GM12878 (cell line): Measurements from ENCODE around the gene LZIC. TPM values are rescaled to one million over a fixed set of nuclear protein-coding genes. Genes with fewer than 3 reads are reported as not detected.

Experiments used
- CBFB ChIP-seq: IDR thresholded peaks from 2 replicates; pipeline ENCODE4 v1.6.1; 2016; ENCODE audit warnings: antibody characterized with exemption, low read depth
- CHD2 ChIP-seq: IDR thresholded peaks from 2 replicates; pipeline ENCODE4 v1.6.1; 2011; ENCODE audit warnings: low read depth, low read length, improper control_type of control experiment, borderline replicate concordance
- ESRRA ChIP-seq: IDR thresholded peaks from 2 replicates; pipeline ENCODE4 v1.6.1; 2012; ENCODE audit warnings: mild to moderate bottlenecking, low read length, improper control_type of control experiment
- GATAD2B ChIP-seq: fragments of 450-650 bp; conservative IDR thresholded peaks from 2 replicates; pipeline ENCODE4 v1.6.1; 2017; ENCODE audit warnings: low read depth, mild to moderate bottlenecking, moderate library complexity
- IRF4 ChIP-seq: IDR thresholded peaks from 2 replicates; pipeline ENCODE4 v1.6.1; 2011; ENCODE audit warnings: low read depth, low read length
- MYB ChIP-seq: fragments of 150-350 bp; IDR thresholded peaks from 2 replicates; pipeline ENCODE4 v1.6.1; 2014; ENCODE audit warnings: mild to moderate bottlenecking, low read depth, low read length, borderline replicate concordance
- NBN ChIP-seq: fragments of 450-650 bp; IDR thresholded peaks from 2 replicates; pipeline ENCODE4 v1.6.1; 2016
- NR2F1 ChIP-seq: fragments of 450-650 bp; conservative IDR thresholded peaks from 2 replicates; pipeline ENCODE4 v1.6.1; 2017; ENCODE audit warnings: mild to moderate bottlenecking
- POLR2AphosphoS2 ChIP-seq: IDR thresholded peaks from 2 replicates; pipeline ENCODE4 v1.6.1; 2011; ENCODE audit warnings: low read depth, mild to moderate bottlenecking, low read length, improper control_type of control experiment, moderate library complexity
- SUPT20H ChIP-seq: IDR thresholded peaks from 2 replicates; pipeline ENCODE4 v1.6.1; 2011; ENCODE audit warnings: low read depth, mild to moderate bottlenecking, low read length, moderate library complexity, borderline replicate concordance; ENCODE audit not compliant: control insufficient read depth
- TARDBP ChIP-seq: IDR thresholded peaks from 2 replicates; pipeline ENCODE4 v1.6.1; 2016; ENCODE audit warnings: borderline replicate concordance
- TCF3 ChIP-seq: IDR thresholded peaks from 2 replicates; pipeline ENCODE4 v1.6.1; 2012; ENCODE audit warnings: low read depth, mild to moderate bottlenecking, low read length, borderline replicate concordance; ENCODE audit not compliant: insufficient read depth
- polyA plus RNA-seq, 11 experiments: library from polyadenylated mRNA; depleted of rRNA in 4 of 11; unstranded in 6 of 11; stranded (reverse) in 5 of 11; fragments of >200 nt; fragmentation: Nextera tagmentation in 4 of 11; fragmentation: Illumina TruSeq in 1 of 11; extraction: Ambion mirVana in 4 of 11; extraction: Trizol in 1 of 11; gene quantifications; 1 replicate in 1 of 11; 2 replicates in 10 of 11; pipeline versions ENCODE4 v1.2.1 to v1.2.3, GENCODE V29; 2011 to 2016; ENCODE audit warnings: inconsistent platforms in 2 of 11, missing spikeins in 2 of 11, low read depth in 1 of 11
- total RNA-seq, 4 experiments: library from RNA; depleted of rRNA in 3 of 4; stranded (reverse); fragments of >200 nt in 3 of 4; fragmentation: Illumina TruSeq in 1 of 4; extraction: Trizol in 1 of 4; gene quantifications; 2 replicates each; pipeline versions ENCODE4 v1.2.1 to v1.2.3, GENCODE V29; 2013 to 2021
- TF ChIP-seq, protein P1 (sequence below): IDR thresholded peaks from 2 replicates; pipeline ENCODE4 v1.6.1; 2012; ENCODE audit warnings: mild to moderate bottlenecking, low read depth, low read length
- TF ChIP-seq, protein P2 (sequence below): IDR thresholded peaks from 2 replicates; pipeline ENCODE4 v1.6.1; 2012; ENCODE audit warnings: low read length, inconsistent platforms
- TF ChIP-seq, protein P3 (sequence below): IDR thresholded peaks from 2 replicates; pipeline ENCODE4 v1.6.1; 2012; ENCODE audit warnings: improper control_type of control experiment, low read depth, low read length; ENCODE audit not compliant: insufficient replicate concordance
- TF ChIP-seq, protein P4 (sequence below): IDR thresholded peaks from 2 replicates; pipeline ENCODE4 v1.6.1; 2011; ENCODE audit warnings: borderline replicate concordance, low read depth, mild to moderate bottlenecking, moderate library complexity, mixed read lengths, low read length; ENCODE audit not compliant: insufficient read depth; ENCODE audit errors: extremely low read length
- TF ChIP-seq, protein P5 (sequence below): fragments of 450-650 bp; IDR thresholded peaks from 2 replicates; pipeline ENCODE4 v1.6.1; 2014; ENCODE audit warnings: mild to moderate bottlenecking

Gene LZIC
- total and polyA plus RNA-seq, 10 of the 15 experiments (the other 5 are each of a cell fraction or from before 2014, with no cell fraction given): 7.3 to 30.3 (median 17.1) TPM

DNA sequence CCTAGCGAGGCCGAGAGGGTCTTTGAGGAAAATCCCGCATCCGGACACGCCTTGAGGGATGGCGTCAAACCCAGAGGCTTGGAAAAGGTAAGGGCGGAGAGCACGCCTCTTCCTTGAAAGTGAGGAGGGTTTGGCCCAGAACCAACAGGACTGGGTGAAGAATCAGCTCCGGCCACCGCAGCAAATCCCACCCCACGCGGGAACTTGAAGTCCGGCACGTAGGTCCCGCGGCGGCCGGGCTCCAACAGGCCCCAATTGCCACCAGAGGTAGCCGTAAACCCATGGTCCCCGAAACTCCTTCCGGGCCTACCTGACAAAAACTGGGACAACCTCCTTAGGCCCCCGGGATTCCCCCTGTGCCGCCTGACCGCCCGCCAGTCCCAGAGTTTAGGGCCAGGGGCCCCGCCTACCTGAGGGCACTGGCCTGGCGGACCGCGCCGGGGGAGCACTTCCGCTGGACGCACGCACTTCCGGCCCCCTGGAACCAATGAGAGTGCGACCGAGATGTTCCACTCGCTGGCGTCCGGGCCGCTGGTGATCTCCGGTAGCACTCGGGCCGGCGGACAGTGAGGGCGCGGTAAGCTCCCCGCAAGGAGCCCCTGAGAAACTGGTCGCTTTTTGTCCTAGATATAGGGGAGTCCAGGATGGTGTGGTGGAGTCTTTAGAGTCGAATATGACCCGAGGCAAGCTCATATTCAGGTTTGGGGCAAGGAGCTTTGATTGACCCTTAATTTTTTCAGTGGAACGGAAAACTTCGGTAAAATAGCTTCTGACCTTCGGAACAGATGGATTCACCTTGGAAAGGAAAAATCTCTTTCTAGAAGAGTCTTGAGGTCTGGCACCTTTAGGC, at the start of gene LZIC, which contains the start of gene NMNAT1 (continued):
- TF ChIP-seq, protein P1, sequence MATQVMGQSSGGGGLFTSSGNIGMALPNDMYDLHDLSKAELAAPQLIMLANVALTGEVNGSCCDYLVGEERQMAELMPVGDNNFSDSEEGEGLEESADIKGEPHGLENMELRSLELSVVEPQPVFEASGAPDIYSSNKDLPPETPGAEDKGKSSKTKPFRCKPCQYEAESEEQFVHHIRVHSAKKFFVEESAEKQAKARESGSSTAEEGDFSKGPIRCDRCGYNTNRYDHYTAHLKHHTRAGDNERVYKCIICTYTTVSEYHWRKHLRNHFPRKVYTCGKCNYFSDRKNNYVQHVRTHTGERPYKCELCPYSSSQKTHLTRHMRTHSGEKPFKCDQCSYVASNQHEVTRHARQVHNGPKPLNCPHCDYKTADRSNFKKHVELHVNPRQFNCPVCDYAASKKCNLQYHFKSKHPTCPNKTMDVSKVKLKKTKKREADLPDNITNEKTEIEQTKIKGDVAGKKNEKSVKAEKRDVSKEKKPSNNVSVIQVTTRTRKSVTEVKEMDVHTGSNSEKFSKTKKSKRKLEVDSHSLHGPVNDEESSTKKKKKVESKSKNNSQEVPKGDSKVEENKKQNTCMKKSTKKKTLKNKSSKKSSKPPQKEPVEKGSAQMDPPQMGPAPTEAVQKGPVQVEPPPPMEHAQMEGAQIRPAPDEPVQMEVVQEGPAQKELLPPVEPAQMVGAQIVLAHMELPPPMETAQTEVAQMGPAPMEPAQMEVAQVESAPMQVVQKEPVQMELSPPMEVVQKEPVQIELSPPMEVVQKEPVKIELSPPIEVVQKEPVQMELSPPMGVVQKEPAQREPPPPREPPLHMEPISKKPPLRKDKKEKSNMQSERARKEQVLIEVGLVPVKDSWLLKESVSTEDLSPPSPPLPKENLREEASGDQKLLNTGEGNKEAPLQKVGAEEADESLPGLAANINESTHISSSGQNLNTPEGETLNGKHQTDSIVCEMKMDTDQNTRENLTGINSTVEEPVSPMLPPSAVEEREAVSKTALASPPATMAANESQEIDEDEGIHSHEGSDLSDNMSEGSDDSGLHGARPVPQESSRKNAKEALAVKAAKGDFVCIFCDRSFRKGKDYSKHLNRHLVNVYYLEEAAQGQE: no peak
- TF ChIP-seq POLR2AphosphoS2 (peak; percentile 95), ESRRA (peak; percentile 82), MYB (no peak), TCF3 (peak; percentile 80), SUPT20H (no peak), GATAD2B (peak; percentile 80; the same call in 1 of the 2 replicates), NR2F1 (peak; percentile 95), NBN (peak; percentile 94), TARDBP (peak; percentile 87; the same call in 1 of the 2 replicates), CHD2 (peak; percentile 87), CBFB (peak; percentile 83), IRF4 (0 out of 2 replicates have a peak, but pooled peaks have one; percentile 46)
- TF ChIP-seq, protein P2, sequence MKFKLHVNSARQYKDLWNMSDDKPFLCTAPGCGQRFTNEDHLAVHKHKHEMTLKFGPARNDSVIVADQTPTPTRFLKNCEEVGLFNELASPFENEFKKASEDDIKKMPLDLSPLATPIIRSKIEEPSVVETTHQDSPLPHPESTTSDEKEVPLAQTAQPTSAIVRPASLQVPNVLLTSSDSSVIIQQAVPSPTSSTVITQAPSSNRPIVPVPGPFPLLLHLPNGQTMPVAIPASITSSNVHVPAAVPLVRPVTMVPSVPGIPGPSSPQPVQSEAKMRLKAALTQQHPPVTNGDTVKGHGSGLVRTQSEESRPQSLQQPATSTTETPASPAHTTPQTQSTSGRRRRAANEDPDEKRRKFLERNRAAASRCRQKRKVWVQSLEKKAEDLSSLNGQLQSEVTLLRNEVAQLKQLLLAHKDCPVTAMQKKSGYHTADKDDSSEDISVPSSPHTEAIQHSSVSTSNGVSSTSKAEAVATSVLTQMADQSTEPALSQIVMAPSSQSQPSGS: no peak
- TF ChIP-seq, protein P3, sequence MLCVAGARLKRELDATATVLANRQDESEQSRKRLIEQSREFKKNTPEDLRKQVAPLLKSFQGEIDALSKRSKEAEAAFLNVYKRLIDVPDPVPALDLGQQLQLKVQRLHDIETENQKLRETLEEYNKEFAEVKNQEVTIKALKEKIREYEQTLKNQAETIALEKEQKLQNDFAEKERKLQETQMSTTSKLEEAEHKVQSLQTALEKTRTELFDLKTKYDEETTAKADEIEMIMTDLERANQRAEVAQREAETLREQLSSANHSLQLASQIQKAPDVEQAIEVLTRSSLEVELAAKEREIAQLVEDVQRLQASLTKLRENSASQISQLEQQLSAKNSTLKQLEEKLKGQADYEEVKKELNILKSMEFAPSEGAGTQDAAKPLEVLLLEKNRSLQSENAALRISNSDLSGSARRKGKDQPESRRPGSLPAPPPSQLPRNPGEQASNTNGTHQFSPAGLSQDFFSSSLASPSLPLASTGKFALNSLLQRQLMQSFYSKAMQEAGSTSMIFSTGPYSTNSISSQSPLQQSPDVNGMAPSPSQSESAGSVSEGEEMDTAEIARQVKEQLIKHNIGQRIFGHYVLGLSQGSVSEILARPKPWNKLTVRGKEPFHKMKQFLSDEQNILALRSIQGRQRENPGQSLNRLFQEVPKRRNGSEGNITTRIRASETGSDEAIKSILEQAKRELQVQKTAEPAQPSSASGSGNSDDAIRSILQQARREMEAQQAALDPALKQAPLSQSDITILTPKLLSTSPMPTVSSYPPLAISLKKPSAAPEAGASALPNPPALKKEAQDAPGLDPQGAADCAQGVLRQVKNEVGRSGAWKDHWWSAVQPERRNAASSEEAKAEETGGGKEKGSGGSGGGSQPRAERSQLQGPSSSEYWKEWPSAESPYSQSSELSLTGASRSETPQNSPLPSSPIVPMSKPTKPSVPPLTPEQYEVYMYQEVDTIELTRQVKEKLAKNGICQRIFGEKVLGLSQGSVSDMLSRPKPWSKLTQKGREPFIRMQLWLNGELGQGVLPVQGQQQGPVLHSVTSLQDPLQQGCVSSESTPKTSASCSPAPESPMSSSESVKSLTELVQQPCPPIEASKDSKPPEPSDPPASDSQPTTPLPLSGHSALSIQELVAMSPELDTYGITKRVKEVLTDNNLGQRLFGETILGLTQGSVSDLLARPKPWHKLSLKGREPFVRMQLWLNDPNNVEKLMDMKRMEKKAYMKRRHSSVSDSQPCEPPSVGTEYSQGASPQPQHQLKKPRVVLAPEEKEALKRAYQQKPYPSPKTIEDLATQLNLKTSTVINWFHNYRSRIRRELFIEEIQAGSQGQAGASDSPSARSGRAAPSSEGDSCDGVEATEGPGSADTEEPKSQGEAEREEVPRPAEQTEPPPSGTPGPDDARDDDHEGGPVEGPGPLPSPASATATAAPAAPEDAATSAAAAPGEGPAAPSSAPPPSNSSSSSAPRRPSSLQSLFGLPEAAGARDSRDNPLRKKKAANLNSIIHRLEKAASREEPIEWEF: no peak
- TF ChIP-seq, protein P4, sequence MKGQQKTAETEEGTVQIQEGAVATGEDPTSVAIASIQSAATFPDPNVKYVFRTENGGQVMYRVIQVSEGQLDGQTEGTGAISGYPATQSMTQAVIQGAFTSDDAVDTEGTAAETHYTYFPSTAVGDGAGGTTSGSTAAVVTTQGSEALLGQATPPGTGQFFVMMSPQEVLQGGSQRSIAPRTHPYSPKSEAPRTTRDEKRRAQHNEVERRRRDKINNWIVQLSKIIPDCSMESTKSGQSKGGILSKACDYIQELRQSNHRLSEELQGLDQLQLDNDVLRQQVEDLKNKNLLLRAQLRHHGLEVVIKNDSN: peak; percentile 18
- TF ChIP-seq, protein P5, sequence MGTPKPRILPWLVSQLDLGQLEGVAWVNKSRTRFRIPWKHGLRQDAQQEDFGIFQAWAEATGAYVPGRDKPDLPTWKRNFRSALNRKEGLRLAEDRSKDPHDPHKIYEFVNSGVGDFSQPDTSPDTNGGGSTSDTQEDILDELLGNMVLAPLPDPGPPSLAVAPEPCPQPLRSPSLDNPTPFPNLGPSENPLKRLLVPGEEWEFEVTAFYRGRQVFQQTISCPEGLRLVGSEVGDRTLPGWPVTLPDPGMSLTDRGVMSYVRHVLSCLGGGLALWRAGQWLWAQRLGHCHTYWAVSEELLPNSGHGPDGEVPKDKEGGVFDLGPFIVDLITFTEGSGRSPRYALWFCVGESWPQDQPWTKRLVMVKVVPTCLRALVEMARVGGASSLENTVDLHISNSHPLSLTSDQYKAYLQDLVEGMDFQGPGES: peak; percentile 76
